Activated CD4-positive, alpha-beta T cell treated with anti-CD3 and anti-CD28 coated beads, Interleukin-2, amount 10 ng/mL, durations not matched to agents 24 days and 14 days (primary cell): ENCODE measurements around the gene OPN1MW3. TPM values are rescaled to one million over a fixed set of nuclear protein-coding genes. Genes with fewer than 3 reads are reported as not detected.

Experiments
- DNase-seq: peaks from one replicate; pipeline ENCODE4 v3.0.0; 2022
- H3K27ac Mint-ChIP-seq: one replicate; pipeline ENCODE4 v1.8.0; 2022; ENCODE audit warnings: mild to moderate bottlenecking, mixed read lengths
- H3K27me3 Mint-ChIP-seq: one replicate; pipeline ENCODE4 v1.8.0; 2022; ENCODE audit warnings: mixed read lengths
- H3K36me3 Mint-ChIP-seq: one replicate; pipeline ENCODE4 v1.8.0; 2022; ENCODE audit warnings: low read depth, mild to moderate bottlenecking, mixed read lengths
- H3K4me1 Mint-ChIP-seq: one replicate; pipeline ENCODE4 v1.8.0; 2021; ENCODE audit warnings: mixed read lengths
- H3K4me3 Mint-ChIP-seq: one replicate; pipeline ENCODE4 v1.8.0; 2022; ENCODE audit warnings: mild to moderate bottlenecking, moderate library complexity, mixed read lengths
- H3K9me3 Mint-ChIP-seq: one replicate; pipeline ENCODE4 v1.8.0; 2021; ENCODE audit warnings: mixed read lengths
- intact Hi-C: fragments of 100-400 bp; cut with micrococcal nuclease; formaldehyde crosslinking; loops from one replicate; pipeline ENCODE4 v1.15.1; 2023
- total RNA-seq: library from RNA; stranded (reverse); gene quantifications from 2 replicates; pipeline ENCODE4 v1.2.3, GENCODE V29; 2022

Gene OPN1MW3
- total RNA-seq, 1 donor from 2014 or later: not detected

DNA sequence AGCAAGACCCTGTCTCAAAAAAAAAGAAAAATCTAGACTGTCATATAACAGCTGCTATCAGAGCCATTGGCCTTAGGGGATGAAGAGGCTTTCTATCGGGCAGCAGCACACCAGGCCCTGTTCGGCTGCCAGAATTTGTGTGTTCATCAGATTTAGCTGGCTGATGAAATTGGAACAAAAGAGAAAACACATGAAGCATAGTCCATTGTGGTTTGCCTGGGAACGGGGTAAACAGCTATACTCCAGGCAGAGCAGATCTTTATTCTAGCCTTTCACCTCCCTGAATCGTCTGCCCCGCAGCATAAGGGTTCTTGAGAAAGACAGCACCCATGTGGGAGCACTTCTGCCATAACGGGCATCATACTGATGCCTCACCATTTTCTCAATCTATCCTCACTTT lies 49.8 kb downstream of the OPN1MW3 start:
- Mint-ChIP-seq H3K27ac (no peak overlapping the region), H3K9me3 (no peaks in the 10 kb centered on the region), H3K27me3 (no peaks in the 10 kb centered on the region), H3K4me1 (peaks cover 24% of the 10 kb centered on the region), H3K36me3 (no peaks in the 10 kb centered on the region), H3K4me3 (no peak overlapping the region)
- no peak for DNase-seq
- intact Hi-C loops: no loop called here

DNA sequence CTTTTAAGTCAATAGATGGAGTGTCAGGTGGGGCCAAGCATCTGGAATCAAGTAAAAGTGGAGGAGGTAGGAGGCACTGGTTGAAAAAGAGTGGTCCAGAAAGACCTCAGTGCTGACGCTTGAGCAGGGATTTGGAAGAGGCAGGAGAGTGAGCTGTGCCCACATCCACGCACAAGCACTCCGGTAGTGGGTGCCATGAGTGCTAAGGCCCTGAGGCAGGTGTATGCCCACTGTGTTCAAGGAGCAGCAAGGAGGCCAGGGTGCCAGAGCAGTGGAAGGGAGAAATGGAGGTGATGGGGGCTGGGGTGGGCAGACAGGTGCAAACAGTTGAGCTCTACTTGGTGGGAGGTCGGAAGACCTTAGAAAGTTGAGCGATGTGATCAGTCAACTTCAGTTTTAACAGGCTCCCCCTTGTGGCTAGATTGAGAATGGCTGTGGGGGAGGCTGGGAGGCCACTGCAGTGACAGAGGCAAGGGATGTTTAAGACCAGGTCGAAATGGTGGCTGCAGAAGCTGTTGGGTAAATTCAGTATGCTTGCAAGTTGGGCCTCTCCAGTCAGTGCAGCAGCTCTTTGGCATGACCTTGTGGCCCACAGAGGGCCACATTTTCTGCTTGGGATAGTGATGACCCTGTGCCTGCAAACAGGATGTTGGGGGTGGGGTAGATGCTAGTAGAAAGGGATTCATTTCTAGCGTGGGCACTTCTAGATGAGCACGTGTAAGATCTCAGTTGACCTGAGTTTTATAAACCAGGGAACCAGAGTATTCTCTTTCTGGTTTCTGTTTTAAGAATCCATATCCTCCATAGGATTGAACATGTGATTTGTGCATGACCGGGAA lies 50.9 kb downstream of the OPN1MW3 start:
- Mint-ChIP-seq H3K4me1 (peaks cover 31% of the 10 kb centered on the region), H3K9me3 (no peaks in the 10 kb centered on the region), H3K27ac (peak overlapping the region; percentile 56), H3K4me3 (peak overlapping the region; percentile 50), H3K36me3 (no peaks in the 10 kb centered on the region), H3K27me3 (no peaks in the 10 kb centered on the region)
- DNase-seq: peak; percentile 93
- intact Hi-C loops: no loop called here

DNA sequence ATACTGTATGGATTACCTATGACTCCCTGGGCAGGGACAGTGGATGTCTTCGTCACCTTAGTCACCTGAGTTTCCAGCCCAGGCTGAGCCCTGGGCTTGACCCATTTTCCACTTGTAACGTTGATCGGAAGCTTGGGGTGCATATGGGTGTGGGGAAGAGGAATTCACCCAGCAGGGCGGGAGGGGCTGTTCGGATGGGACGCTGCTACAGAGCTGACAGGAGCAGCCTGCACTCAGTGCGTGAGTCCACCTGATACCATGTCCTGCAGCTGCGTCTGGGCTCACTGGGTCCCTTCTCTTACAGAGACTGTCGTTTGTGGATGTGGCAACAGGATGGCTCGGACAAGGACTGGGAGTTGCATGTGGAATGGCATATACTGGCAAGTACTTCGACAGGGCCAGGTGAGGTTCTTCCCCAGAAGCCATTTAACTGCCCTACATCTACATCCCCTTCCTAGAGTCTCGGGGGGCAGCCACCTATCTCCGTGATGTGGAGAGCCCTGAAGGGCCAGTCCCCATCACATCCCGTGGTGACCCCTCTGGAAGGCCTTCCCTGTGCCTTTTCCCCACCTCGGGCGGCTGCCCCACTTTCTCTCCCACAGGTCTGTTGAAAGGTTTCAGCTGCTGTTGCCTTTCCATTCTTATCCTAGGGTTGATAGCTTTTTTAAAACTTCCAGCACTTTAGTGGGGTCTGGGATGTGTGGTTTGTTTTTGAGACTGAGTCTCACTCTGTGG lies 51.8 kb downstream of the OPN1MW3 start:
- Mint-ChIP-seq H3K27ac (no peak overlapping the region), H3K36me3 (no peaks in the 10 kb centered on the region), H3K9me3 (no peaks in the 10 kb centered on the region), H3K27me3 (no peaks in the 10 kb centered on the region), H3K4me3 (no peak overlapping the region), H3K4me1 (peaks cover 38% of the 10 kb centered on the region)
- DNase-seq: no peak
- intact Hi-C loops: no loop called here

DNA sequence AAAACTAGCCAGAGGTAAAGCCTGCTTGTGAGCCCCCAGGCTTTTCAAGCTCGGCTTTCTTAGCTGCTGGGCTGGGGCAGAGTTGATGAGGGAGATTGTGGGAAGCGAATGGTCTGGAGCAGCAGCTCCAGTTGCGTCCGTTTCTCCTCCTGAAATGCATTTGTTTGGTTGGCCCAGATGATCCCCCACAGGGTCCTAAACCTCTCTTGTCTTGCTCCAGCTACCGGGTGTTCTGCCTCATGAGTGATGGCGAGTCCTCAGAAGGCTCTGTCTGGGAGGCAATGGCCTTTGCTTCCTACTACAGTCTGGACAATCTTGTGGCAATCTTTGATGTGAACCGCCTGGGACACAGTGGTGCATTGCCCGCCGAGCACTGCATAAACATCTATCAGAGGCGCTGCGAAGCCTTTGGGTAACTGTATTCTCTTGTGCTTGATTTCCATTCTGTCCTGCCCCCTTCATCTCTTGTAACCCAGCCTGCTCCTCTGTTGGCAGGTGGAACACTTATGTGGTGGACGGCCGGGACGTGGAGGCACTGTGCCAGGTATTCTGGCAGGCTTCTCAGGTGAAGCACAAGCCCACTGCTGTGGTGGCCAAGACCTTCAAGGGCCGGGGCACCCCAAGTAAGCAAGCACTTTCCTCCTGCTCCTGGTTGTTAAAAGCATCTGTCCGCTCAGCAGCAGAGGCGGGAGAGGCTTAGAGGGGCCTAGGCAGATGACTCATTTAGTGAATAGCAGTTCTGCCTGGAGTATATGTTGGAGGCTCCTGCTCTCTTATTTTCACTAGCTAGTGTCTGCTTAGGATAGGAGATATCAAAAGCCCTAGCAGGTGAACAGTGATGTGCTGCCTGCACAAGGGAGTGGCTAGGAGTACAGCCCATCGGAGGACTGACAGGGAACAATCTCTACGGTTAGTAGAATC lies 53.5 kb downstream of the OPN1MW3 start:
- intact Hi-C loops: no loop called here
- H3K36me3 Mint-ChIP-seq: no peaks in the 10 kb centered on the region
- DNase-seq: no peak
- no peaks in the 10 kb centered on the region for H3K9me3 Mint-ChIP-seq
- peaks cover 39% of the 10 kb centered on the region for H3K4me1 Mint-ChIP-seq
- no peak overlapping the region for H3K4me3 Mint-ChIP-seq
- H3K27ac Mint-ChIP-seq: peak overlapping the region; percentile 51
- H3K27me3 Mint-ChIP-seq: no peaks in the 10 kb centered on the region

DNA sequence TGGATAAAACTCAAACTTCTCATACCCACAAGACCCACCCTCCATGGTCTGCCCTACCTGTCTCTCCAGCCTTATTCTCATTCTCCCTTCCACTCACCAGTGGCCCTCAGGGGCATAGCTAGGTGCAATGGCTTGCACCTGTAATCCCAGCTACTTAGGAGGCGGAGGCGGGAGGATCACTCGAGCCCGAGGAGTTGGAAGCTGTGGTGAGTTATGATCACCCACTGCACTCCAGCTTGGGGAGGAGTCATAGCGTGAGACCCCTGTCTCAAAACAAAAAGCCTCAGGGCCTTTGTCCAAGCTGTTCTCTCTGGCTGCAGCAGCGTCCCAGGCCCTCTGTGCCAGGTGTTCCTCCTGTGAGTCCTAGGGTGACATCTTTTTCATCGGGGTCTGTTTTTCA lies 54.7 kb downstream of the OPN1MW3 start:
- DNase-seq: no peak
- Mint-ChIP-seq H3K27ac (peak overlapping the region; percentile 16), H3K27me3 (no peaks in the 10 kb centered on the region), H3K4me3 (no peak overlapping the region), H3K36me3 (no peaks in the 10 kb centered on the region), H3K9me3 (no peaks in the 10 kb centered on the region), H3K4me1 (peaks cover 42% of the 10 kb centered on the region)
- intact Hi-C loops: no loop called here

DNA sequence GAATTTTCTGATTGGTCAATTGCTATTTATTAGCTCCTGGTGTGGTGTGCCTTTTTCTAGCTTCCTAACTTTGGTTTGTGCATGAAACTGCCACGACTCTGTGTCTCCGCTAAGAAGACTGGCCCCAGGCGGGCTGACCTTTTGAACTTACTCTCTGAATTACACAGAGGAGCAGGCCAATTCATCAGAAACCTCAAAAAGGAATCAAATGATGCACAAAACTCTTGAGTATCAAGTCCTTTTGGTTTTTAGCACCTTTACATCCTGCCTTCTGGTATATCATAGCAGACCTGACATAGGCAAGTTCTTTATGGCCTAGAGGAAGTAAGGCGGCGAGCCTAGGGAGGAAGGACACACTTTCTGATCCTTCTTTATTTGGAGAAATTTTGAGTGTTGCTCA lies 55.8 kb downstream of the OPN1MW3 start:
- DNase-seq: peak; percentile 61
- peak overlapping the region; percentile 65 for H3K4me3 Mint-ChIP-seq
- no peaks in the 10 kb centered on the region for H3K27me3 Mint-ChIP-seq
- no peaks in the 10 kb centered on the region for H3K9me3 Mint-ChIP-seq
- peak overlapping the region; percentile 85 for H3K27ac Mint-ChIP-seq
- H3K4me1 Mint-ChIP-seq: peaks cover 39% of the 10 kb centered on the region
- intact Hi-C loops: no loop called here
- no peaks in the 10 kb centered on the region for H3K36me3 Mint-ChIP-seq

DNA sequence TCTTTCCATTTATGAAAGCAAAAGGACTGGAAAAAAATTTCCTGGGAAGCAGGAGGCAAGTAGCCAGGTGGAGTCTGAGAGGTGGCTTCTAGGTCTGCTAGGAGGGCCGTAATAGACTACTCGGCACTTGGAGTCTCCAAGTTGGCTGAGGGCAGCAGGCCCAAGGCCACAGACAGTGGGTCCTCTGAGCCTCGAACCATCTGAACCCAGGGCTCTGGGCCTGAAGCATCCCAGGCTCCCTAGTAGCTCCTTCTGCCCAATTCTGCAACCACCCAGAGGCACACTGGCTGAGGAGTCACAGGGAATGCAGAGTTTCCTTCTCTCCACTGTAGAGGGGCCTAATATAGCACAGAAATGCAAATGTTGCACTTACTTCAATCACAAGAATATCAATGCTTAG lies 58.0 kb downstream of the OPN1MW3 start:
- Mint-ChIP-seq H3K27me3 (no peaks in the 10 kb centered on the region), H3K36me3 (no peaks in the 10 kb centered on the region), H3K4me1 (peaks cover 31% of the 10 kb centered on the region), H3K27ac (no peak overlapping the region), H3K9me3 (no peaks in the 10 kb centered on the region), H3K4me3 (no peak overlapping the region)
- no peak for DNase-seq
- intact Hi-C loops: no loop called here

DNA sequence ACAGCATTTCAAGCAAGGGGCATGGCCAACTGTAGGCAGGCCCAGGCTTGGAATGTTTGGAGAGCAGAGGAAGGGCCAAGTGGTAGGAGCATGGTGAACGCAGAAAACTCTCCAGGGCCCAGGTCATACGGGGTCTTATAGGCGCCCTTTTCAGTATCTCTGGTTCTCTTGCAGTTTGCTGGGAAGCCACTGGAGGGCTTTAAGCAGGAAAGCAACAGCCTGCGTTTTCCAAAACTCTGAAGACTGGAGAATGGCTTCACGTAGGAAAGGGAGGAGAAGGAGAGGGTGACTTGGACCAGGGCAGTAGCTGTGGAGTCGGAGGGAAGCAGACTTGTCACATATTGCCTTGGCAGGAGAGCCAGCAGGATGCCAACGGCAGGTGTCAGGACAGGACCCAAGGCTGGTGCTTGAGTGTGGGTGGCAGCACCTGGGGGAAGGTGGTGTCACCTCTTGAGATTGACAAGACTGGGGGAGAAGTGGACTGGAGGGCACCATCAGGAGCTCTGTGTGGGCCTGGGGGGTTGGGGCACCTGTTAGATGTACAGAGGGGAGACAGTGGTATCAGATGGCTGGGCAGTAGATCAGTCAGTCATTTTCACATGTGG lies 60.1 kb downstream of the OPN1MW3 start:
- H3K4me1 Mint-ChIP-seq: peaks cover 34% of the 10 kb centered on the region

DNA sequence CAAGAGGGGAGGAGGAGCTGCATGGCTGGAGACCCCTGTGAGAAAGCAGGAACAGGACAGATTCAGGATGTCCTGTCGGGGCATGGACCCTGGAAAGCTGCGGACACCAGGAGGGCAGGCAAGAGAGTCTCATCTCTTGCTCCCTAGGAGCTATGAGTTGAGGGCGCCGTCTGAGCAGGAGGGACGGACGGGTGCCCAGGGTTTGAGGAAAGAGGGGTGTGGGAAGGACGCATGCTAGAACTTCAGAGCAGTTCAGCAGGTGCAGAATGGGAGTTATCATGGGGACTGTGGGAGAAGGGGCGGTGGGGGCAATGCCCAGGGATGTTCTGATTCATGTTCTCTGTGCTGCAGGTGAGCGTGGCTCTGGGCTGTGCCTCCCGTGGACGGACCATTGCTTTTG lies 63.0 kb downstream of the OPN1MW3 start:
- Mint-ChIP-seq H3K4me1 (peaks cover 18% of the 10 kb centered on the region), H3K4me3 (no peak overlapping the region), H3K27ac (no peak overlapping the region), H3K36me3 (no peaks in the 10 kb centered on the region), H3K27me3 (no peaks in the 10 kb centered on the region), H3K9me3 (no peaks in the 10 kb centered on the region)
- intact Hi-C loops: no loop called here
- no peak for DNase-seq

More for the DNA sequence above, 60.1 kb downstream of the OPN1MW3 start:
- Mint-ChIP-seq H3K9me3 (no peaks in the 10 kb centered on the region), H3K27me3 (no peaks in the 10 kb centered on the region), H3K4me3 (no peak overlapping the region), H3K27ac (no peak overlapping the region), H3K36me3 (no peaks in the 10 kb centered on the region)
- intact Hi-C loops: no loop called here
- DNase-seq: no peak

Other genes with a start within 250 kb of the OPN1MW3 start
- 177 and 192 TPM in 2 replicates for gene IRAK1, start 237.7 kb upstream of the OPN1MW3 start, total RNA-seq
- 55.1 and 58.8 TPM in 2 replicates for gene MECP2, start 159.9 kb upstream of the OPN1MW3 start, total RNA-seq
- gene OPN1LW, start 113.3 kb upstream of the OPN1MW3 start, total RNA-seq: not detected in 2 replicates
- not detected in 2 replicates for gene OPN1MW, start 75.0 kb upstream of the OPN1MW3 start, total RNA-seq
- not detected in 2 replicates for gene OPN1MW2, start 37.8 kb upstream of the OPN1MW3 start, total RNA-seq
- gene TEX28, start 37.5 kb downstream of the OPN1MW3 start, total RNA-seq: not detected in 2 replicates
- not detected in 2 replicates for gene TKTL1, start 38.2 kb downstream of the OPN1MW3 start, total RNA-seq
- gene FLNA, start 117.1 kb downstream of the OPN1MW3 start, total RNA-seq: 824 and 840 TPM in 2 replicates
- gene EMD, start 121.7 kb downstream of the OPN1MW3 start, total RNA-seq: 91.7 and 92.8 TPM in 2 replicates
- 2,338 and 2,364 TPM in 2 replicates for gene RPL10, start 140.8 kb downstream of the OPN1MW3 start, total RNA-seq
- gene DNASE1L1, start 151.7 kb downstream of the OPN1MW3 start, total RNA-seq: 13.5 and 13.8 TPM in 2 replicates
- gene TAFAZZIN, start 154.0 kb downstream of the OPN1MW3 start, total RNA-seq: 65.5 and 66.0 TPM in 2 replicates
- 43.5 and 43.6 TPM in 2 replicates for gene ATP6AP1, start 171.1 kb downstream of the OPN1MW3 start, total RNA-seq
- 118 and 120 TPM in 2 replicates for gene GDI1, start 179.6 kb downstream of the OPN1MW3 start, total RNA-seq
- gene FAM50A, start 186.6 kb downstream of the OPN1MW3 start, total RNA-seq: 85.4 and 85.9 TPM in 2 replicates
- gene PLXNA3, start 200.7 kb downstream of the OPN1MW3 start, total RNA-seq: 48.3 and 55.9 TPM in 2 replicates
- 53.0 and 53.1 TPM in 2 replicates for gene LAGE3, start 221.7 kb downstream of the OPN1MW3 start, total RNA-seq
- 54.8 and 57.3 TPM in 2 replicates for gene UBL4A, start 229.0 kb downstream of the OPN1MW3 start, total RNA-seq
- 18.2 and 20.8 TPM in 2 replicates for gene SLC10A3, start 233.0 kb downstream of the OPN1MW3 start, total RNA-seq